Right forelimb (tissue), 1 donor: Measurements from ENCODE around the gene FILIP1L.

Source experiments
- DNase-seq: peaks from one replicate; pipeline ENCODE4 v3.0.0-alpha.2; 2018

Gene FILIP1L

GRCh38 chr3:99825004-99825640 lies 289.2 kb downstream of the FILIP1L start:
- no peak for DNase-seq

GRCh38 chr3:99823723-99824711 lies 290.3 kb downstream of the FILIP1L start:
- DNase-seq, result no peak

GRCh38 chr3:99818818-99819217 lies 295.5 kb downstream of the FILIP1L start:
- no peak for DNase-seq

GRCh38 chr3:99817437-99818240 lies 296.7 kb downstream of the FILIP1L start, which contains the start of gene CMSS1:
Gene CMSS1 (plus strand): TSS chr3:99817862.
- DNase-seq, result peak; percentile 97

GRCh38 chr3:99817047-99817436 lies 297.3 kb downstream of the FILIP1L start:
- peak; percentile 60 for DNase-seq

- DNase-seq, result no peak
These were observed 303.9 kb downstream of the FILIP1L start for GRCh38 chr3:99810403-99810802.

GRCh38 chr3:99809565-99809964 lies 304.7 kb downstream of the FILIP1L start:
- no peak for DNase-seq

GRCh38 chr3:99808163-99808794 lies 306.0 kb downstream of the FILIP1L start:
- DNase-seq, result no peak

GRCh38 chr3:99805160-99805559 lies 309.1 kb downstream of the FILIP1L start:
- DNase-seq, result no peak

- no peak for DNase-seq
These were observed 311.0 kb downstream of the FILIP1L start for GRCh38 chr3:99803297-99803696.

GRCh38 chr3:99799422-99799821 lies 314.9 kb downstream of the FILIP1L start:
- no peak for DNase-seq

GRCh38 chr3:99795573-99795972 lies 318.7 kb downstream of the FILIP1L start:
- DNase-seq, result no peak

- DNase-seq, result no peak
These were observed 319.8 kb downstream of the FILIP1L start for GRCh38 chr3:99794485-99794884.

GRCh38 chr3:99789011-99789721 lies 325.1 kb downstream of the FILIP1L start:
- no peak for DNase-seq
